ENCODE results near the gene XPNPEP2.

XPNPEP2 gene

DNA sequence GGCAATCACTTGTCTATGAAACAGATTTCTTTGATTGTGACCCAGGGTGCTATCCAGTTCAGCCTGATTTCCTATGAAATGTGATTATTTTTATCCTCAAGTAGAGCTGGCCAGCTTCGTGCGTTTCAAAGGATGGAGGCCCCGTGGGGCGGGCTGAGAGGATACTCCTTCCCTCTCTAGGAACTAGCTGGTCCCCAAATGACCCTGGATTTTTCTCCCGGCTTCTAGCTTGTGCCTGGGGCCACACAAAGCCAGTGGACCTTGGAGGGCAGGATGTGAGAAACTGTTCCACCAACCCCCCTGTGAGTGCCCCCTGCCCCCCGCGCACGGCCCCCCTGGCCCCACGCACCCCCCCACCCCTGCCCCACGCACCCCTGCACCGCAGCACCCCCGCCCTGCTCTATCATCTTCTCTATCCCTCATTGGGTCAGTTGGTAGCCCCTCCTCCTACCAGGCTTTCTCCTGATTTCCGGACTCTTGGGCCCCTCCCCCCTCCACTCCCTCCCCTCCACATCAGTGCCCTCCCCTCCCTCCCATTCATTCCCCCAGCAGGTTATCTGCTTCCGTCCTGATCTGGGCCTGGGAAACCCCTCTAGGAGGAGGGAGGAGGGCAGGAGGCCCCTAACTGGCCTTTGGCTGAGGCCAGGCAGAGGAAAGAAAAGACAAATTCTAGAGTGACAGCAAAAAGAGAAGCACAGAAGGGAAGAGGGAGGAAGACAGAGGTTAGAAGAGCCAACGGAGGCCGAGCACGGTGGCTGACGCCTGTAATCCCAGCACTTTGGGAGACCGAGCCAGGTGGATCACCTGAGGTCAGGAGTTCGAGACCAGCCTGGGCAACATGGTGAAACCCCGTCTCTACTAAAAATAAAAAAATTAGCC, 3.3 kb downstream of the XPNPEP2 start:
- TF ChIP-seq, protein P1, sequence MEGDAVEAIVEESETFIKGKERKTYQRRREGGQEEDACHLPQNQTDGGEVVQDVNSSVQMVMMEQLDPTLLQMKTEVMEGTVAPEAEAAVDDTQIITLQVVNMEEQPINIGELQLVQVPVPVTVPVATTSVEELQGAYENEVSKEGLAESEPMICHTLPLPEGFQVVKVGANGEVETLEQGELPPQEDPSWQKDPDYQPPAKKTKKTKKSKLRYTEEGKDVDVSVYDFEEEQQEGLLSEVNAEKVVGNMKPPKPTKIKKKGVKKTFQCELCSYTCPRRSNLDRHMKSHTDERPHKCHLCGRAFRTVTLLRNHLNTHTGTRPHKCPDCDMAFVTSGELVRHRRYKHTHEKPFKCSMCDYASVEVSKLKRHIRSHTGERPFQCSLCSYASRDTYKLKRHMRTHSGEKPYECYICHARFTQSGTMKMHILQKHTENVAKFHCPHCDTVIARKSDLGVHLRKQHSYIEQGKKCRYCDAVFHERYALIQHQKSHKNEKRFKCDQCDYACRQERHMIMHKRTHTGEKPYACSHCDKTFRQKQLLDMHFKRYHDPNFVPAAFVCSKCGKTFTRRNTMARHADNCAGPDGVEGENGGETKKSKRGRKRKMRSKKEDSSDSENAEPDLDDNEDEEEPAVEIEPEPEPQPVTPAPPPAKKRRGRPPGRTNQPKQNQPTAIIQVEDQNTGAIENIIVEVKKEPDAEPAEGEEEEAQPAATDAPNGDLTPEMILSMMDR (IDR thresholded peaks at IDR 0.05): no peak

DNA sequence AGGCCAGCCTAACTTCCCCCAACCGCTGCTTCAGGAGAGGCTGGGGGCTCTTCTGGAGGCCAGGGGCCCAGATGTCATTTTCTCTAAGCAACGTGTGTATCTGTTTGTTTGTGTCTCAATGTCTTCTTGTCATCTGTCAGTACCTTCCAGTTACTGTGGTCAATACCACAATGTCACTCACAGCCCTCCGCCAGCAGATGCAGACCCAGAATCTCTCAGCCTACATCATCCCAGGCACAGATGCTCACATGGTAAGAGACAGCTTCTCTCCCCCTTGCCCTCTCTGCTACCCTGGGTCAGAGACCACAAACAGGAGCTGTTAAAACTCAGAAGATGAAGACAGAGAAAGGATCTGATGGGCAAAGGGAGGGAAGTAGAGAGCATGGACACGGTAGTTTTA, 5.0 kb downstream of the XPNPEP2 start:
- TF ChIP-seq, protein P1 (IDR thresholded peaks at IDR 0.05): no peak

DNA sequence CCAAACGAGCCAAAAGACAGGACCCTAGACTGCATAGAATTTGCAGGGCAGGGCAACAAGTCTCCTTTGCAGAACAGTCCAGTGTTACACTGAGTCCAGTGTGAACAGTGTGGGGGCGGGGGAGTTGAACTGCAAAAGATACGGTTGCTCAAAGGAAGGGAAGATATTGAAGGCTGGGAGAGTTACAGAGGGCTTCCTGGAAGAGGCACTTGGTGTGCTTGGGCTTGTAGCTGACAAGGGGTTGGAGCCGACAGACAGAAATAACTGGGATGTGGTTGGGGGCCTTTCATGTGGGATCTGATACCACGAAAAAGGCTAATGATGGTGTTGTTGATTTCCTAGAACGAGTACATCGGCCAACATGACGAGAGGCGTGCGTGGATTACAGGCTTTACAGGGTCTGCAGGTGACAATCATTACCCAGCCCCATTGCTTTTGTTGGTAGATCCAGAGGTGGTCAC, 6.1 kb downstream of the XPNPEP2 start:
- TF ChIP-seq, protein P1 (IDR thresholded peaks at IDR 0.05): no peak

DNA sequence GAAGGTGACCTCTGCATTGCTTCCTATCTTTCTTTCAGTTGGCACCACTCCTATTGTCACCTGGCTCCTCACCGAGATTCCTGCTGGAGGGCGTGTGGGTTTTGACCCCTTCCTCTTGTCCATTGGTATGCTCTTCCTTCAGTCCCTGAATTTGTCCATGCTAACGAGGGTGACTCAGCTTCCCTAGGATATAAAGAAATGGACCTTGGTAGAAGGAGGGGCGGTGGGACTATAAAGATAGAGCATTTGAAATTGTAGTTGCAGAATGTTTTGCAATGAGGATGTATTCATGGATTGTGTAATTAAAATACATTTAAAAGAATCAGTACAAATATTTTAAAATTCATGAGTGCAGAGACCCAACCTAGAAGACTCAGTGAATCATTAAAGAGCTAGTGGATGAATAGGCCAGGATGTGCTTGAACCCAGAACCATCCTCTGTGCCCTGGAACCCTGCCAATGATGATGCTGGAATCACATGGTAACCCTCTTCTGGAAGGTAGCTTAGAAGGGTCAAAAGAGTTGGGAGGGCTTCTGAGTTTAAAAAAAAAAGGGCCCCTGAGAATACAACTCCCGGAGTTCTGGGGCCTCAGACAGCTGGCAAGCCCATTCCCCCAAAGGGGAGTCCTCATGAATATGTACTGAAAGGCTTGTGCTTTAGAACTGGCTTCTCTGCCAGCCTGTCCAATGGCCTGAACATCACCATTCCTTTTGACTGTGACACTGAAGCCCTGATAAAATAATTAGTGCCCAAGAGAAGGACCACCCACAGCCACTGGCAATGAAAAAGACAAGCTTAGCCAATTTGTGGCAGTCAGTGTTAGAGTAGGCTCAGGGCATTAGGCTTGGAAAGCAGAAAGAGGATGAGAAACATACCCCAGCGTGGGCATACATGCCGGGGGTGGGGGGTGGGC, 8.0 kb downstream of the XPNPEP2 start:
- TF ChIP-seq, protein P1 (IDR thresholded peaks at IDR 0.05): no peak

DNA sequence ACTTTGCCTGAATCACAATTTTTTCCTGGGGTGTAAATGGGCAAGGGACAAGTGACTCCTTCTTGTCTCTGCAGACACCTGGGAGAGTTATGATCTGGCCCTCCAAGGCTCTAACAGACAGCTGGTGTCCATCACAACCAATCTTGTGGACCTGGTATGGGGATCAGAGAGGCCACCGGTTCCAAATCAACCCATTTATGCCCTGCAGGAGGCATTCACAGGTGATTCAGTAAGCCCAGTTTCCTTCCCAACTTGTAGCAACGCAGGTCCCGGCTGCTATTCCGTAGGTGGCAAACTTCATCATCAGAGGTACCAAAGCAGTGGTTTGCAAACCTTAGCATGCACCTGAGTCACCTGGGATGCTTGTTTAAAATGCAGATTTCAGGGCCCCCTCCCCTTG, 8.8 kb downstream of the XPNPEP2 start:
- TF ChIP-seq, protein P1 (IDR thresholded peaks at IDR 0.05): no peak

DNA sequence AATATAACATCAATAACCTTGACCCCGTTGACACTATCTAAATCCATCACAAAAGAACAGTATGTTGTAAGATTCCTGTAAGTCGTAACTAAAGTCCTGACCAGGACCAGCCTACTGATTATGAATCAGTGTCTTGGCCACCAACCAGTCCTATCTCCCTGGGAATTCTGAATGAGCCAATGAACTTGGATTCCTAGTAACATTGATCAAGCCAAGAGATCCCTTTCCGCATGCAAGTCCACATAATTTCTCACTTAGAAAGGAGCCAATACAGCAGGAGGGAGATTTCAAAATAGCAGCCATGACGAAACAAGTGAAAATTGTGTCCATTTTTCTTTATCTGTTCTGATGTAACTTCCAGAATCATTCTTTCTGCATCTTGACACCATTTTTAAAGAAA, 9.5 kb downstream of the XPNPEP2 start:
- TF ChIP-seq, protein P1 (IDR thresholded peaks at IDR 0.05): no peak

DNA sequence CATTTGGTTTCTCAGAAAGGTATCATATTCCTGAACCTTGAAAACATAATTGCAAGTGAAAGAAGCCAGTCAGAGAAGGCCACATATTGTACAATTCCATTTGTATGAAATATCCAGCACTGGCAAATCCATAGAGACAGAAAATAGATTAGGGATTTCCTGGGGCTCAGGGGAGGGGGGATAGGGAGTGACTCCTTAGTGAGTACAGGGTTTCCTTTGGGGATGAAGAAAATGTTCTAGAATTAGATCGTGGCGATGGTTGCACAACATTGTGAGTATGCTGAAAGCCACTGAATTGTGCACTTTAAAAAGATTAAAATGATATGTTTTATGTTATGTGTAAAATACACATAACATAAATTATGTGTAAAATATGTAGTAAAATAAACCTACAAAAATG, 10.3 kb downstream of the XPNPEP2 start:
- TF ChIP-seq, protein P1 (IDR thresholded peaks at IDR 0.05): no peak

All from LNCAP (cell line).